NCI-H146 treated with DMSO at 0.1 percent for 48 hours (cell line): ENCODE measurements around the gene TAF7.
"Not testable (repeated sequence)": the region's sequence is repeated elsewhere in the genome, so short reads cannot be mapped to it uniquely, and the experiment has no call there.

Source experiments
- DNase-seq: peaks from one replicate; lab custom pipeline; 2025; ENCODE audit not compliant: unreplicated experiment; lab: John Stamatoyannopoulos, UW

TAF7 gene

GRCh38 chr5:141320225-141321169 lies at the start of gene TAF7:
Gene TAF7, minus strand, starts transcription at chr5:141320784. Its CDS starts 740 bp downstream, at chr5:141320044.
- DNase-seq: peak; percentile 49

GRCh38 chr5:141366016-141366896 lies 45.7 kb upstream of the TAF7 start:
- no peak for DNase-seq

- no peak for DNase-seq
These were observed 43.5 kb upstream of the TAF7 start, which contains the start of gene PCDHGA5 for GRCh38 chr5:141363952-141364660. Gene PCDHGA5, plus strand, starts transcription at chr5:141364162. Its CDS starts 169 bp downstream, at chr5:141364331.

- DNase-seq: no peak
These were observed 42.1 kb upstream of the TAF7 start for GRCh38 chr5:141362719-141363118.

GRCh38 chr5:141360685-141361084 lies 40.1 kb upstream of the TAF7 start:
- no peak for DNase-seq

- no peak for DNase-seq
These were observed 39.3 kb upstream of the TAF7 start, which contains the start of gene PCDHGB2 for GRCh38 chr5:141359790-141360426. Gene PCDHGB2, plus strand, starts transcription at chr5:141359994. Its CDS starts 142 bp downstream, at chr5:141360136.

- no peak for DNase-seq
These were observed 36.4 kb upstream of the TAF7 start for GRCh38 chr5:141356950-141357349.

GRCh38 chr5:141356133-141356532 lies 35.5 kb upstream of the TAF7 start:
- DNase-seq: no peak

- DNase-seq: no peak
These were observed 35.1 kb upstream of the TAF7 start for GRCh38 chr5:141355641-141356040.

- no peak for DNase-seq
These were observed 34.4 kb upstream of the TAF7 start, which contains the start of gene PCDHGA4 for GRCh38 chr5:141354900-141355469. Gene PCDHGA4, plus strand, starts transcription at chr5:141355021. Its CDS starts 87 bp downstream, at chr5:141355108.

- DNase-seq: no peak
These were observed 31.0 kb upstream of the TAF7 start for GRCh38 chr5:141351591-141351990.

GRCh38 chr5:141349917-141350619 lies 29.5 kb upstream of the TAF7 start, which contains the start of gene PCDHGB1:
Gene PCDHGB1, plus strand, starts transcription at chr5:141350099. Its CDS starts 162 bp downstream, at chr5:141350261.
- DNase-seq: peak; percentile 50

- DNase-seq: not testable (repeated sequence)
These were observed 25.4 kb upstream of the TAF7 start for GRCh38 chr5:141346017-141346416.

- DNase-seq: no peak
These were observed 24.7 kb upstream of the TAF7 start for GRCh38 chr5:141345327-141345726.

GRCh38 chr5:141343953-141344463 lies 23.4 kb upstream of the TAF7 start:
- no peak for DNase-seq

- no peak for DNase-seq
These were observed 22.8 kb upstream of the TAF7 start, which contains the start of gene PCDHGA3 for GRCh38 chr5:141343242-141343952. Gene PCDHGA3, plus strand, starts transcription at chr5:141343829. Its CDS starts 205 bp downstream, at chr5:141344034.

GRCh38 chr5:141342773-141343172 lies 22.2 kb upstream of the TAF7 start:
- no peak for DNase-seq

GRCh38 chr5:141340781-141341354 lies 20.3 kb upstream of the TAF7 start:
- DNase-seq: not testable (repeated sequence)
